H9 (cell line): ENCODE measurements around the gene SMAD7. TPM values are rescaled to one million over a fixed set of nuclear protein-coding genes. Genes with fewer than 3 reads are reported as not detected.

Source experiments
- DNase-seq: peaks from one replicate; pipeline ENCODE4 v3.0.0-alpha.2; 2017
- H2AFZ ChIP-seq: one replicate; pipeline ENCODE4 v1.6.1; 2013; ENCODE audit warnings: mild to moderate bottlenecking, low read length, control low read depth, moderate library complexity
- H2AK5ac ChIP-seq: 2 replicates; pipeline ENCODE4 v1.6.1; 2013; ENCODE audit warnings: low read length, control low read depth, mixed read lengths; ENCODE audit not compliant: insufficient read length
- H2BK120ac ChIP-seq: one replicate; pipeline ENCODE4 v1.6.1; 2013; ENCODE audit warnings: low read depth, mild to moderate bottlenecking, low read length, control low read depth, inconsistent platforms; ENCODE audit not compliant: poor library complexity, severe bottlenecking
- H2BK12ac ChIP-seq: 2 replicates; pipeline ENCODE4 v1.6.1; 2013; ENCODE audit warnings: low read length, control low read depth, mixed read lengths, low read depth; ENCODE audit not compliant: insufficient read length
- H2BK15ac ChIP-seq: 2 replicates; pipeline ENCODE4 v1.6.1; 2013; ENCODE audit warnings: low read depth, low read length, control low read depth
- H2BK20ac ChIP-seq: one replicate; pipeline ENCODE4 v1.6.1; 2013; ENCODE audit warnings: low read depth, mild to moderate bottlenecking, low read length, control low read depth, inconsistent platforms; ENCODE audit not compliant: poor library complexity, severe bottlenecking
- H2BK5ac ChIP-seq: 2 replicates; pipeline ENCODE4 v1.6.1; 2013; ENCODE audit warnings: low read length, control low read depth, mixed read lengths; ENCODE audit not compliant: insufficient read length
- H3K14ac ChIP-seq: 2 replicates; pipeline ENCODE4 v1.6.1; 2013; ENCODE audit warnings: low read length, control low read depth; ENCODE audit not compliant: insufficient read depth
- H3K18ac ChIP-seq: 2 replicates; pipeline ENCODE4 v1.6.1; 2013; ENCODE audit warnings: low read depth, mild to moderate bottlenecking, mixed read lengths, low read length, control low read depth; ENCODE audit not compliant: insufficient read length
- H3K23ac ChIP-seq: 2 replicates; pipeline ENCODE4 v1.6.1; 2013; ENCODE audit warnings: low read length, control low read depth, mixed read lengths, low read depth; ENCODE audit not compliant: insufficient read length
- H3K23me2 ChIP-seq: 2 replicates; pipeline ENCODE4 v1.6.1; 2013; ENCODE audit warnings: low read depth, mild to moderate bottlenecking, mixed read lengths, low read length, control low read depth; ENCODE audit not compliant: insufficient read length, poor library complexity, severe bottlenecking
- H3K27ac ChIP-seq: 2 replicates; pipeline ENCODE4 v1.5.1; 2013; ENCODE audit warnings: low read length, control low read depth, mixed read lengths, low read depth; ENCODE audit not compliant: insufficient read length
- H3K27me3 ChIP-seq: 2 replicates; pipeline ENCODE4 v1.6.1; 2013; ENCODE audit warnings: low read length, control low read depth, inconsistent platforms; ENCODE audit not compliant: insufficient read depth
- H3K4ac ChIP-seq: 2 replicates; pipeline ENCODE4 v1.6.1; 2013; ENCODE audit warnings: low read depth, mild to moderate bottlenecking, control low read depth, inconsistent platforms, low read length, moderate library complexity
- H3K4me1 ChIP-seq: 2 replicates; pipeline ENCODE4 v1.6.1; 2013; ENCODE audit warnings: low read length, control low read depth, inconsistent platforms; ENCODE audit not compliant: insufficient read depth
- H3K4me2 ChIP-seq: 2 replicates; pipeline ENCODE4 v1.6.1; 2013; ENCODE audit warnings: low read length, control low read depth, mixed read lengths; ENCODE audit not compliant: insufficient read length, insufficient read depth
- H3K56ac ChIP-seq: 2 replicates; pipeline ENCODE4 v1.6.1; 2013; ENCODE audit warnings: low read depth, mild to moderate bottlenecking, mixed read lengths, low read length, control low read depth; ENCODE audit not compliant: insufficient read length
- H3K79me1 ChIP-seq: 2 replicates; pipeline ENCODE4 v1.6.1; 2013; ENCODE audit warnings: low read depth, mild to moderate bottlenecking, moderate library complexity, low read length, control low read depth, inconsistent platforms; ENCODE audit not compliant: insufficient read depth, poor library complexity, severe bottlenecking
- H3K79me2 ChIP-seq: 2 replicates; pipeline ENCODE4 v1.6.1; 2013; ENCODE audit warnings: low read length, control low read depth, inconsistent platforms; ENCODE audit not compliant: insufficient read depth
- H3K9ac ChIP-seq: 2 replicates; pipeline ENCODE4 v1.6.1; 2013; ENCODE audit warnings: low read length, control low read depth, mixed read lengths; ENCODE audit not compliant: insufficient read length; ENCODE audit errors: extremely low read depth
- H3K9me3 ChIP-seq: one replicate; pipeline ENCODE4 v1.6.1; 2013; ENCODE audit warnings: low read depth, low read length, inconsistent platforms; ENCODE audit not compliant: control insufficient read depth
- H3T11ph ChIP-seq: one replicate; pipeline ENCODE4 v1.6.1; 2013; ENCODE audit warnings: mild to moderate bottlenecking, low read length, control low read depth, inconsistent platforms
- H4K20me1 ChIP-seq: one replicate; pipeline ENCODE4 v1.6.1; 2013; ENCODE audit not compliant: control insufficient read depth, insufficient read length, insufficient read depth
- H4K5ac ChIP-seq: 2 replicates; pipeline ENCODE4 v1.6.1; 2013; ENCODE audit warnings: low read depth, mild to moderate bottlenecking, mixed read lengths, low read length, control low read depth; ENCODE audit not compliant: insufficient read length
- H4K8ac ChIP-seq: replicated peaks from 2 replicates; pipeline ENCODE4 v1.6.1; 2013; ENCODE audit warnings: low read length, control low read depth, mixed read lengths, low read depth; ENCODE audit not compliant: insufficient read length
- H4K91ac ChIP-seq: 2 replicates; pipeline ENCODE4 v1.6.1; 2013; ENCODE audit warnings: low read depth, mild to moderate bottlenecking, moderate library complexity, mixed read lengths, low read length, control low read depth; ENCODE audit not compliant: insufficient read length
- H3K27ac Mint-ChIP-seq, 3 experiments: 2 replicates in 2 of 3; 3 replicates in 1 of 3; pipeline ENCODE4 v1.8.0; 2020 to 2021; ENCODE audit warnings: mixed read lengths in 3 of 3, mild to moderate bottlenecking in 1 of 3, moderate library complexity in 1 of 3
- H3K27me3 Mint-ChIP-seq: 2 replicates; pipeline ENCODE4 v1.8.0; 2021; ENCODE audit warnings: low read depth, mild to moderate bottlenecking, moderate library complexity, mixed read lengths
- H3K36me3 Mint-ChIP-seq, 3 experiments: 2 replicates in 2 of 3; 3 replicates in 1 of 3; pipeline ENCODE4 v1.8.0; 2020 to 2021; ENCODE audit warnings: low read depth in 3 of 3, mixed read lengths in 3 of 3; ENCODE audit not compliant: insufficient read depth in 1 of 3
- H3K4me1 Mint-ChIP-seq, 2 experiments: 2 replicates each; pipeline ENCODE4 v1.8.0; 2020; ENCODE audit warnings: mixed read lengths in 2 of 2
- H3K4me3 Mint-ChIP-seq, 2 experiments: 2 replicates in 1 of 2; 3 replicates in 1 of 2; pipeline ENCODE4 v1.8.0; 2020 to 2021; ENCODE audit warnings: mild to moderate bottlenecking in 2 of 2, mixed read lengths in 2 of 2, moderate library complexity in 1 of 2
- H3K9me3 Mint-ChIP-seq, 2 experiments: 2 replicates in 1 of 2; 3 replicates in 1 of 2; pipeline ENCODE4 v1.8.0; 2020; ENCODE audit warnings: mild to moderate bottlenecking in 2 of 2, mixed read lengths in 2 of 2, moderate library complexity in 1 of 2
- CTCF ChIP-seq: fragments of 200-600 bp; sonication (generic); conservative IDR thresholded peaks from 3 replicates; pipeline ENCODE4 v1.8.0; 2021; ENCODE audit warnings: antibody characterized with exemption, mild to moderate bottlenecking
- WGBS: extraction: QIAGEN DNeasy Blood & Tissue Kit; methylation state at CpG from one replicate; pipeline ENCODE4 v1.1.7; 2013; ENCODE audit warnings: missing lambda C conversion rate, low lambda C conversion rate, mixed read lengths; ENCODE audit not compliant: insufficient read length; ENCODE audit errors: extremely low coverage; 5-methylcytosine and 5-hydroxymethylcytosine counted together
- total RNA-seq: library from RNA; stranded (reverse); gene quantifications from 2 replicates; pipeline ENCODE4 v1.2.1, GENCODE V29; 2021

Gene SMAD7
- total RNA-seq, 1 experiment from 2014 or later: 27.7 TPM

- Histone ChIP-seq H3K9ac (no peak overlapping the region), H3K4me1 (peaks cover 12% of the 10 kb centered on the region; the same call in 1 of the 2 replicates), H3K14ac (no peak overlapping the region), H2BK5ac (no peak overlapping the region), H3K27ac (no peak overlapping the region), H2BK120ac (no peak overlapping the region), H3K4ac (no peak overlapping the region), H4K5ac (no peak overlapping the region), H3K79me2 (peaks cover 71% of the 10 kb centered on the region), H3K79me1 (peaks cover 6% of the 10 kb centered on the region), H3K9me3 (no peaks in the 10 kb centered on the region), H2BK12ac (no peak overlapping the region), H3K23ac (no peak overlapping the region), H4K8ac (no peak overlapping the region), H3K27me3 (no peaks in the 10 kb centered on the region), H2BK15ac (no peak overlapping the region), H3T11ph (no peak overlapping the region), H3K4me2 (peak overlapping the region; percentile 61), H3K18ac (no peak overlapping the region), H2BK20ac (no peak overlapping the region), H4K20me1 (no peaks in the 10 kb centered on the region), H3K56ac (no peak overlapping the region), H2AK5ac (no peak overlapping the region), H3K23me2 (peaks cover 24% of the 10 kb centered on the region), H4K91ac (no peak overlapping the region), H2AFZ (no peak overlapping the region)
- Mint-ChIP-seq H3K4me1 (peaks cover 57 to 65% of the 10 kb centered on the region in 2 experiments), H3K27me3 (peaks cover 9% of the 10 kb centered on the region), H3K36me3 (peaks cover 34 to 66% (median 52%) of the 10 kb centered on the region in 3 experiments), H3K27ac (no peak overlapping the region; a peak in 1 of 7 replicates), H3K4me3 (peak overlapping the region; percentile 96 to 100), H3K9me3 (peaks cover 0 to 2% of the 10 kb centered on the region in 2 experiments; a peak in 1 of 5 replicates)
- no peak for TF ChIP-seq CTCF
- no CpG with 5 or more reads among the region's 3 CpGs for WGBS
- DNase-seq: peak; percentile 22
These were observed 3.2 kb downstream of the SMAD7 start for GRCh38 chr18:48947560-48947959.
